Lung (tissue), 4 donors: ENCODE data around the gene GDF3. TPM values are rescaled to one million over a fixed set of nuclear protein-coding genes. Genes with fewer than 3 reads are reported as not detected.

Experiments used
- polyA plus RNA-seq, 2 donors: library from polyadenylated mRNA; stranded (reverse); fragments of 200-250 nt; gene quantifications; one replicate each; pipeline ENCODE4 v1.2.1, GENCODE V29; 2013
- total RNA-seq, 2 donors: library from RNA; depleted of rRNA in 1 of 2; stranded (reverse); fragments of >200 nt in 1 of 2; gene quantifications; one replicate each; pipeline ENCODE4 v1.2.1, GENCODE V29; 2014 to 2021
- donor health status: Bipolar disorder and iron deficiency.
- donor health status: healthy.
- donor health status: DM: yes; HTN: yes; CAD: no.

Gene GDF3
- total and polyA plus RNA-seq, 4 donors, result 0.02 to 0.35 TPM; not detected in 2

Other genes starting within 250 kb of the GDF3 start
- 100 to 1,000 TPM in 1 of 2 donors, 10 to 100 TPM in 1; 41.5 to 596 TPM for gene CD163, start 192.0 kb downstream of the GDF3 start, total RNA-seq
- 1,000 to 10,000 TPM in 1 of 2 donors, 100 to 1,000 TPM in 1; 101 to 1,601 TPM for gene CD163, start 192.0 kb downstream of the GDF3 start, polyA plus RNA-seq
- not detected for gene APOBEC1, start 29.9 kb downstream of the GDF3 start, total RNA-seq
- gene APOBEC1, start 29.9 kb downstream of the GDF3 start, polyA plus RNA-seq, result not detected
- not detected for gene DPPA3, start 15.7 kb upstream of the GDF3 start, total RNA-seq
- gene DPPA3, start 15.7 kb upstream of the GDF3 start, polyA plus RNA-seq, result not detected
- under 1 TPM in 1 of 2 donors, not detected in 1; 0.60 TPM for gene CLEC4C, start 51.6 kb upstream of the GDF3 start, total RNA-seq
- under 1 TPM in 1 of 2 donors, not detected in 1; 0.08 TPM for gene CLEC4C, start 51.6 kb upstream of the GDF3 start, polyA plus RNA-seq
- not detected for gene NANOGNB, start 69.4 kb upstream of the GDF3 start, total RNA-seq
- gene NANOGNB, start 69.4 kb upstream of the GDF3 start, polyA plus RNA-seq, result not detected
- under 1 TPM; 0.23 to 0.49 TPM for gene NANOG, start 93.6 kb upstream of the GDF3 start, total RNA-seq
- not detected for gene NANOG, start 93.6 kb upstream of the GDF3 start, polyA plus RNA-seq
- gene SLC2A14, start 177.1 kb upstream of the GDF3 start, total RNA-seq, result under 1 TPM in 1 of 2 donors, not detected in 1; 0.12 TPM
- gene SLC2A14, start 177.1 kb upstream of the GDF3 start, polyA plus RNA-seq, result under 1 TPM in 1 of 2 donors, not detected in 1; 0.17 TPM
- gene SLC2A3, start 240.4 kb upstream of the GDF3 start, total RNA-seq, result 100 to 1,000 TPM; 112 to 435 TPM
- gene SLC2A3, start 240.4 kb upstream of the GDF3 start, polyA plus RNA-seq, result 100 to 1,000 TPM in 1 of 2 donors, 10 to 100 TPM in 1; 13.4 to 140 TPM